Prostate gland (tissue), 2 donors: ENCODE data around the gene MARS1.

ENCODE experiments used
- POLR2A ChIP-seq: fragments of 450-650 bp; IDR thresholded peaks from one replicate; pipeline ENCODE4 v1.6.1; 2016; ENCODE audit warnings: antibody characterized with exemption, mild to moderate bottlenecking
- POLR2AphosphoS5 ChIP-seq: sonication (generic); formaldehyde crosslinking; IDR thresholded peaks from one replicate; pipeline ENCODE4 v1.6.1; 2017; ENCODE audit warnings: antibody characterized with exemption
- TF ChIP-seq, protein P1 (sequence below), 4 experiments: fragments of 200-600 bp in 2 of 4; fragments of 450-650 bp in 2 of 4; sonication (generic) in 2 of 4; IDR thresholded peaks; 1 replicate in 3 of 4; 2 replicates in 1 of 4; pipeline ENCODE4 v1.5.1; 2016 to 2019; ENCODE audit warnings: antibody characterized with exemption in 4 of 4, mild to moderate bottlenecking in 2 of 4, moderate library complexity in 2 of 4

DNA sequence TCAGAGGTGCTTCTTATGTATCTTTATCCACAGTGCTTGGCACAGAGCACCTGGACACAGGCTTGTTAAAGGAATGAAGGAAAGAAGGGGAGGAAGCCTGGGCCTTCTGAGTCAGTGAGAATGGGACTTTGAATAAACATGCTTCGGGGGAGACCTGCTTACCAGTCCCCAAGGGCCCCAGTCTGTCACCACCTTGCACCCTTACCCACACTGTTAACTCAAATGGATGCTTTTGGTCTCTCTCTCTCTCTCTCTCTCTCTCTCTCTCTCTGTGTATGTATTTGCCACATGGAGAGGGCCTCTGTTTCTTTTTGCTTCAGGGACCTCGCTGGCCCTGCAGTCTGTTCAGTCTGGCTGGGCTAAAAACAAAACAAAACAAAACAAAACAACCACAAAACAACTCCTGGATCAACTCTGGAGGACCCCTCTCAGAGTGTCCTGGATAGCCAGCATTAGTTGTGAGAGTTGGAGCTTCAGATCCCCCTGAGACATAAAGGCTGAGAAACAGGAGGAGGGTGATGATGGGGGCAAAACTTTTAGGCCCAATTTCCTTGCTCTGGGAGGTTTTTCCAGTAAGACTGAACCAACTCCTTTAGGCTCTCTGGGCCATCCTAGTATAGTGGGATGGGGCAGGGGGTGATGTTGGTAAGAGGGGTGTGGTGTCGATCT lies 63.9 kb downstream of the MARS1 start:
- TF ChIP-seq POLR2AphosphoS5 (no peak), POLR2A (no peak)
- TF ChIP-seq, protein P1, sequence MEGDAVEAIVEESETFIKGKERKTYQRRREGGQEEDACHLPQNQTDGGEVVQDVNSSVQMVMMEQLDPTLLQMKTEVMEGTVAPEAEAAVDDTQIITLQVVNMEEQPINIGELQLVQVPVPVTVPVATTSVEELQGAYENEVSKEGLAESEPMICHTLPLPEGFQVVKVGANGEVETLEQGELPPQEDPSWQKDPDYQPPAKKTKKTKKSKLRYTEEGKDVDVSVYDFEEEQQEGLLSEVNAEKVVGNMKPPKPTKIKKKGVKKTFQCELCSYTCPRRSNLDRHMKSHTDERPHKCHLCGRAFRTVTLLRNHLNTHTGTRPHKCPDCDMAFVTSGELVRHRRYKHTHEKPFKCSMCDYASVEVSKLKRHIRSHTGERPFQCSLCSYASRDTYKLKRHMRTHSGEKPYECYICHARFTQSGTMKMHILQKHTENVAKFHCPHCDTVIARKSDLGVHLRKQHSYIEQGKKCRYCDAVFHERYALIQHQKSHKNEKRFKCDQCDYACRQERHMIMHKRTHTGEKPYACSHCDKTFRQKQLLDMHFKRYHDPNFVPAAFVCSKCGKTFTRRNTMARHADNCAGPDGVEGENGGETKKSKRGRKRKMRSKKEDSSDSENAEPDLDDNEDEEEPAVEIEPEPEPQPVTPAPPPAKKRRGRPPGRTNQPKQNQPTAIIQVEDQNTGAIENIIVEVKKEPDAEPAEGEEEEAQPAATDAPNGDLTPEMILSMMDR (IDR thresholded peaks at IDR 0.05) = no peak
